ENCODE data around the gene KCTD18. TPM values are rescaled to one million over a fixed set of nuclear protein-coding genes. Genes with fewer than 3 reads are reported as not detected.

The KCTD18 gene
- total and polyA plus RNA-seq, 10 donors = 11.1 to 21.5 (median 15.5) TPM

DNA sequence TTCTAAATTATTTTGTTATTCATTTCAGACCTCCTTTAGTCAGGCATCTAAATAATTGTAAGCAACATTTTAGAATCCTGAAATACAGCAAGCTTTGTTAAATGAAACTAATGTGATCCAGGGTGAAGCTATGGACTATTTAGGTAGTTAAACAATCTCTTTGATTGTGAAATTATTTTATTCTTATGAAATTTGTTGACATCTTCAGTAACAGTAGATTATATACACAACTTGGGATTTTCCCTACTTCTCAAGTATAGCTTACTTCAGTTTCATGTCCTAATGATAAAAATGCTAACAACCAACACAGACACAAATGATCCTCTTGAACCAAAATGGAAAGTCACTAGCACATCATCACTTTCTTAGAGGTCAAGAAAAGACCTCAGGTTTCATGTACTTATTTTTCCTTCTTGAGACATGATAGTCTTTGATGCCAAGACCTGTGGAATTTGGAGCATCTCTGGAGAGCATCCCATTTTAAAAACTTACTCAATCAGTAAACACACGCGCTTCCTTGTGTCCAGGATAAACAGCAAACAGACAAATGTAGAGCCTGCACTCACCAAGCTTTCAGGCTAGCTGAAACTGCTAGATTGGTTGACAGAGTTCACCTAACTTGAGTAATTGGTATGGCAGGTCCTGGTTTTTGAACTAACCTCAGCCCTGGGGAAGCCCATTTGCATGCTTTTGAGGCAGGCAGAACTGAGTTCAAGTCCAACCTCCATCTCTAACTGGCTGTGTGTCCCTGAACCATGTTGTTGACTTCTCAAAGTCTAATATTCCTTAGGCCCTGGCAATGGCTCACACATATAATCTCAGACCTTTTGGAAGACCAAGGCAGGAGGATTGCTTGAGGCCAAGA is 47.8 kb downstream of the KCTD18 start:
- intact Hi-C loops (cut with DNase I; ENCODE audit: low total_unique reads) = loop anchor here (10.0 kb wide), 1 partner anchor 147 kb away; no protein-coding TSS in a partner anchor
- H3K27ac ChIP-seq = no peak overlapping the region
- no peaks in the 10 kb centered on the region for H3K9me3 ChIP-seq
- no peaks in the 10 kb centered on the region for H3K27me3 ChIP-seq (replicated peaks in 1 of 7)
- H3K36me3 ChIP-seq = peaks cover 0 to 14% (median 0%) of the 10 kb centered on the region in 6 donors
- no peak overlapping the region for H3K4me3 ChIP-seq
- no peak for TF ChIP-seq POLR2A (IDR thresholded peaks at IDR 0.05)
- TF ChIP-seq, protein P1, sequence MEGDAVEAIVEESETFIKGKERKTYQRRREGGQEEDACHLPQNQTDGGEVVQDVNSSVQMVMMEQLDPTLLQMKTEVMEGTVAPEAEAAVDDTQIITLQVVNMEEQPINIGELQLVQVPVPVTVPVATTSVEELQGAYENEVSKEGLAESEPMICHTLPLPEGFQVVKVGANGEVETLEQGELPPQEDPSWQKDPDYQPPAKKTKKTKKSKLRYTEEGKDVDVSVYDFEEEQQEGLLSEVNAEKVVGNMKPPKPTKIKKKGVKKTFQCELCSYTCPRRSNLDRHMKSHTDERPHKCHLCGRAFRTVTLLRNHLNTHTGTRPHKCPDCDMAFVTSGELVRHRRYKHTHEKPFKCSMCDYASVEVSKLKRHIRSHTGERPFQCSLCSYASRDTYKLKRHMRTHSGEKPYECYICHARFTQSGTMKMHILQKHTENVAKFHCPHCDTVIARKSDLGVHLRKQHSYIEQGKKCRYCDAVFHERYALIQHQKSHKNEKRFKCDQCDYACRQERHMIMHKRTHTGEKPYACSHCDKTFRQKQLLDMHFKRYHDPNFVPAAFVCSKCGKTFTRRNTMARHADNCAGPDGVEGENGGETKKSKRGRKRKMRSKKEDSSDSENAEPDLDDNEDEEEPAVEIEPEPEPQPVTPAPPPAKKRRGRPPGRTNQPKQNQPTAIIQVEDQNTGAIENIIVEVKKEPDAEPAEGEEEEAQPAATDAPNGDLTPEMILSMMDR (IDR thresholded peaks at IDR 0.05 in 8 of 11, conservative IDR thresholded peaks at IDR 0.05 in 3 of 11) = no peak
- TF ChIP-seq POLR2AphosphoS5 (IDR thresholded peaks at IDR 0.05) = no peak
- 97 to 100% (median 100%) methylated on average over 2 of the region's 2 CpGs for WGBS, 5 donors
- DNase-seq = no peak
- peaks cover 0 to 36% (median 18%) of the 10 kb centered on the region in 6 donors for H3K4me1 ChIP-seq

DNA sequence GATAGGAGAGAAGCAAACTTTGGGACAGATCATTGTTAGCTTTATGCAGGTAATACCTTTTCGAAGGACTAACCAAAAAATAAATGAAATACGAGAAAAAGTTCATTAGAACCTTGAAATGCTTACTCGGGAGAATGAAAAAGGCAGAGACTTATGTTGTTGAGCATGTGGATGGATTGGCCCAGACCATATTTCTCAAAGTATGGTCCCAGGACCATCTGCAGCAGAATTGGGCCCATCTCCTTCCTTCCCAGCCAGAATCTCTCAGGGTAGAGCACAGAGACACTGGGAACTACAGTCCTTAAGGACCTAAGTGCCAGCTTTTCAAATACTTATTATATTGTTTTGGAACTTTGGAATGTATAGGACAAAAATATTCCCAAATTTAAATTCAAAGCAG is 50.8 kb downstream of the KCTD18 start:
- 63 to 99% (median 82%) methylated on average over 3 of the region's 3 CpGs for WGBS, 5 donors

DNA sequence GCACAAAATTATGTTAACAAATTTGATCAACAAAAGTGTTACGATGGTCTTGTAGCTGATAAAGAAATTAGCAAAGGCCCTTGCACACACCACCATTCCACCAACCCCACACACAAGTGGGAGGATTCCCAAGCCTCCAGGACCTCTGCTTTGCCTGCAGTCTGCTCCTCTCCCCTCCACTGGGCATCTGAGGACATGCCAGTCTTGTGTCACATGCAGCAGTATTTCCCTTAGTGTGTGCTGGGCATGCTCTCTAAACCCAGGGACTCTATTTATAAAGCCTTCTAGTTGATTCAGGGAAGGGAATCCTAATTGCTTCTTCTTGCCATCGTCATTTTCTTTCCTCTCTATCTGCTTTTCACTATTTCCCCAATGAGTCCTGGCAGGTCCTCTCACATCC is 53.3 kb downstream of the KCTD18 start:
- intact Hi-C loops (cut with DNase I; ENCODE audit: low total_unique reads) = no loop called here

More for the DNA sequence above, 50.8 kb downstream of the KCTD18 start:
- Histone ChIP-seq H3K4me3 (no peak overlapping the region), H3K9me3 (no peaks in the 10 kb centered on the region), H3K27ac (no peak overlapping the region), H3K4me1 (peaks cover 12 to 50% (median 33%) of the 10 kb centered on the region in 6 donors), H3K36me3 (peaks cover 0 to 14% (median 0%) of the 10 kb centered on the region in 6 donors), H3K27me3 (replicated peaks in 1 of 7) (no peaks in the 10 kb centered on the region)
- intact Hi-C loops (cut with DNase I; ENCODE audit: low total_unique reads) = no loop called here
- TF ChIP-seq POLR2AphosphoS5 (IDR thresholded peaks at IDR 0.05) (no peak), POLR2A (IDR thresholded peaks at IDR 0.05) (no peak)
- TF ChIP-seq, protein P1 (IDR thresholded peaks at IDR 0.05 in 8 of 11, conservative IDR thresholded peaks at IDR 0.05 in 3 of 11) = no peak
- no peak for DNase-seq

More for the DNA sequence above, 53.3 kb downstream of the KCTD18 start:
- Histone ChIP-seq H3K4me3 (no peak overlapping the region), H3K27me3 (replicated peaks in 1 of 7) (no peaks in the 10 kb centered on the region), H3K4me1 (peaks cover 12 to 47% (median 24%) of the 10 kb centered on the region in 6 donors), H3K36me3 (peaks cover 0 to 14% (median 0%) of the 10 kb centered on the region in 6 donors), H3K9me3 (no peaks in the 10 kb centered on the region), H3K27ac (peak overlapping the region in 4 of 8 donors; percentile 58 to 69 (median 62))
- no peak for TF ChIP-seq POLR2AphosphoS5 (IDR thresholded peaks at IDR 0.05)
- TF ChIP-seq, protein P1 (IDR thresholded peaks at IDR 0.05 in 8 of 11, conservative IDR thresholded peaks at IDR 0.05 in 3 of 11) = no peak
- no peak for TF ChIP-seq POLR2A (IDR thresholded peaks at IDR 0.05)
- WGBS, 5 donors = 72 to 90% (median 82%) methylated on average over 2 of the region's 2 CpGs
- no peak for DNase-seq
